GM18870 (cell line): ENCODE measurements around the gene SYT13.
"Not testable (repeated sequence)": the region's sequence is repeated elsewhere in the genome, so short reads cannot be mapped to it uniquely, and the experiment has no call there.

Source experiments
- ATAC-seq: cut with Tn5 transposase; IDR thresholded peaks from one replicate; pipeline ENCODE4 v1.9.1; 2021; ENCODE audit warnings: moderate library complexity; ENCODE audit not compliant: unreplicated experiment

Gene SYT13

GRCh38 chr11:45250035-45250718 lies 36.0 kb downstream of the SYT13 start:
- ATAC-seq = no peak

- not testable (repeated sequence) for ATAC-seq
Measured at GRCh38 chr11:45249372-45249771, 36.8 kb downstream of the SYT13 start.

- ATAC-seq = no peak
Measured at GRCh38 chr11:45248501-45249011, 37.6 kb downstream of the SYT13 start.

- no peak for ATAC-seq
Measured at GRCh38 chr11:45247433-45247832, 38.7 kb downstream of the SYT13 start.

- no peak for ATAC-seq
Measured at GRCh38 chr11:45246241-45246640, 39.9 kb downstream of the SYT13 start.

GRCh38 chr11:45245218-45246045 lies 40.7 kb downstream of the SYT13 start:
- ATAC-seq = no peak

GRCh38 chr11:45243967-45244366 lies 42.2 kb downstream of the SYT13 start:
- ATAC-seq = no peak

- ATAC-seq = no peak
Measured at GRCh38 chr11:45239733-45240132, 46.4 kb downstream of the SYT13 start.

- ATAC-seq = no peak
Measured at GRCh38 chr11:45238724-45239123, 47.4 kb downstream of the SYT13 start.

GRCh38 chr11:45237711-45238315 lies 48.3 kb downstream of the SYT13 start:
- ATAC-seq = no peak

GRCh38 chr11:45234306-45235006 lies 51.7 kb downstream of the SYT13 start:
- no peak for ATAC-seq

- no peak for ATAC-seq
Measured at GRCh38 chr11:45233804-45234170, 52.4 kb downstream of the SYT13 start.

GRCh38 chr11:45233121-45233803 lies 52.9 kb downstream of the SYT13 start:
- ATAC-seq = no peak

GRCh38 chr11:45232341-45233080 lies 53.6 kb downstream of the SYT13 start:
- no peak for ATAC-seq

GRCh38 chr11:45229401-45230020 lies 56.6 kb downstream of the SYT13 start:
- ATAC-seq = no peak

GRCh38 chr11:45227836-45228235 lies 58.3 kb downstream of the SYT13 start:
- ATAC-seq = no peak

GRCh38 chr11:45226901-45227300 lies 59.2 kb downstream of the SYT13 start:
- no peak for ATAC-seq

GRCh38 chr11:45225961-45226871 lies 59.9 kb downstream of the SYT13 start:
- no peak for ATAC-seq
